Limb (tissue), 2 donors: ENCODE results near the gene ROBO1.
A peak's percentile ranks its signal among the peaks of the same experiment; 100 is the strongest.

ENCODE experiments used
- DNase-seq, 2 donors: peaks; one replicate each; pipeline ENCODE4 v3.0.0-alpha.2; 2016; ENCODE audit errors: extremely low spot score in 2 of 2

ROBO1 gene

GRCh38 chr3:79467721-79468120 lies 300.1 kb downstream of the ROBO1 start:
- no peak for DNase-seq

DNA sequence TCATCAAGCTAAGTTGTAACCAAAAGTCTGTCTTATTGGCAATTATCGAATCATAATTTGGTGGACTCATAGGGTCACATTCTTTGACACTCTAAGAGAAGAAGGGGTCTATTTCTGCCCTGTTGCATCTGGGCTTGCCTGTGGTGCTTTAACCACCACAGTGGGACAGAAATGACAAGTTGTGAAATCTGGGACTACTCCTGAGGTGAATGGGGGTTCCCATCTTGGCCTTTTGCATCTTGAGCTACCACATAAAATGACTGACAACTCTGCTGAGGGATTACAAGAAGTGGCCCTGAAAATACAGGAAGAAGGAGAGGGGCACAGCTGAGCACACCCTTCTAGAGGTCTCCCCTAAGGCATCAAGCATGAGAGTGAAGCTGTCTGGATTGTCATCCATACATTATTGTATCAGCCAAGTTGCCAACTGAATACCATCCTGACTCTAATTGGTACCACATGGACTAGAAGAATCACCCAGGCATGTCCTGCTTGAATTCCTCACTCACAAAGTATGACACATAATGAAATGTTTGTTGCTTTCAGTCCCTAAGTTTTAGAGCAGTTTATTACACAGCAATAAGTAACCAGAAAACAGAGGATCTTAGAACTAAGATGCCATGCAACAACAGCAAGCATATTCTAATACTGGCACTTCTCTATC lies 306.5 kb downstream of the ROBO1 start:
- DNase-seq: no peak

- DNase-seq: no peak
Measured at GRCh38 chr3:79453600-79453999, 314.2 kb downstream of the ROBO1 start.

- DNase-seq: no peak
Measured at GRCh38 chr3:79436387-79436786, 331.4 kb downstream of the ROBO1 start.

DNA sequence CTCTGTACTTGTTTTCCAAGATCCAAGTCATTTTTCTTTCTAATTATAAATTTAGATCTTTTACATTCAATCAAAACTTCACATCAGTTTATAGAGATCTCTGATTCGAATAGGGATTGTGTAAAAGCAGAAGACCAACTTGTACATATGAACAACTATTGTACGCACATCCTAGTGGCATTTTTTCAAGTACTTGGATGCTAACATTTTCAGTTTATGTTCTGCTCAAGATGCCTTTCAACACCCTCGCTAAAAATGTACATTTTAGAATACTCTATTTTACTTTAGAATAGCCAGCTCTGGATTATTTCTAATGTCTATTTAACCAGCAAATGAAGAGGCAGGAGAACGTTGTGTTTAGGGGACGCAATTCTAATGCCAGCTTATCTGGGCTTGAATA lies 340.7 kb downstream of the ROBO1 start:
- DNase-seq: no peak

GRCh38 chr3:79424811-79425210 lies 343.0 kb downstream of the ROBO1 start:
- no peak for DNase-seq

DNA sequence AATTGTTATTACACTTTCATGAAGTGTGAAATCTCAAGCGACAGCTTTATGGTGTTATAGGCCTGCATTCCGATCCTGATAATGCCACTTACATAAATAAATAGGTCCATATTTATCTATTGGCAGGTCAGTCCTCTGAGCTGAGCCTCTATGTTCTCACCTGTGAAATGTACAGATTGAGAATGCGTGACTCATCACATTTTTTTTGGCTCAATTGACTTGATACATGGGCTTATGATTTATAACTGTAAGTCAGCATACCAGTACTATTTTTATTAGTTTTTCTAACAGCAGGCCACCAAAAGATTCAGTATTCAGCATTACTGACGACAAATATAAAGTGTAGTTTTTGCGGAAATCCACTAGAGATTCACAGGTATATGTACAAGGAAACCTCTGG lies 344.4 kb downstream of the ROBO1 start:
- DNase-seq: no peak

- DNase-seq: no peak
Measured at GRCh38 chr3:79421273-79421672, 346.5 kb downstream of the ROBO1 start.

- DNase-seq: no peak
Measured at GRCh38 chr3:79418855-79419621, 348.8 kb downstream of the ROBO1 start.

DNA sequence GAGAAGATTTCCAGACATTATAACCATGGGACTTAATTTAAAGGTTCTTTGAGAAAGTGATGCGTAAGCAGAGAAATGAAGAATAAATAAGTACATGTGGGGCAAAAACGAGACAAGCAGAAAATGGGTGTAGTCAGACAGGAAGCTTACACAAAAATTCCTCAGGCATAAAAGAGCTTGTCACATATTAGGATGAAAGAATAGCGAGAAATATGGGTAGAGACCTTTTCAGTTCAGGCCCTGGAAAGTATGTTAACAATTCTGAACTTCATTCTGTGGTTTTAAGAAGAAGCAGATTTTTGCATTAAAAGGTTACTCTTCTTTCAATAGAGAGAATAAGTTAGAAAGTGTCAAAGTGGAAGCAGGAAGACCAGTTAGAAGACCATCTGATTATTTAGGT lies 352.4 kb downstream of the ROBO1 start:
- DNase-seq: no peak

- peak in 1 of 2 donors; percentile 34 for DNase-seq
Measured at GRCh38 chr3:79414806-79415205, 353.0 kb downstream of the ROBO1 start.

DNA sequence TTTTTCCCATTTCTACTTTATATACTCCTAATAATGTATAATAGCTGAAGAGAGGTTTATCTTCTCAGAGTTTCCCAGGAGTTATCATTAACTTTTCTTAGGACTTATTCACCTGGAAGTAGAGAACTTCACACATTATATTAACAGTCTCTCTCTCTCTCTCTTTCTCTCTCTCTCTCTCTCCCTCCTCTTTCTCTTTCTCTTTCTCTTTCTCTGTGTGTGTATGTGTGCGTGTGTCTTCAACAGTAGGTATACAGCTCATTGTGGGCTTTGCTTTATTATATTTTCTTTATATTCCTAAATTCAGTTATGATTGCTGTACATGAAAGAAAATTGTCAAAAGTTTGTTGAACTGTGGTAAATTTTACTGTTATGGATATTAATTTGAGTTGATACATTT lies 353.8 kb downstream of the ROBO1 start:
- no peak for DNase-seq

DNA sequence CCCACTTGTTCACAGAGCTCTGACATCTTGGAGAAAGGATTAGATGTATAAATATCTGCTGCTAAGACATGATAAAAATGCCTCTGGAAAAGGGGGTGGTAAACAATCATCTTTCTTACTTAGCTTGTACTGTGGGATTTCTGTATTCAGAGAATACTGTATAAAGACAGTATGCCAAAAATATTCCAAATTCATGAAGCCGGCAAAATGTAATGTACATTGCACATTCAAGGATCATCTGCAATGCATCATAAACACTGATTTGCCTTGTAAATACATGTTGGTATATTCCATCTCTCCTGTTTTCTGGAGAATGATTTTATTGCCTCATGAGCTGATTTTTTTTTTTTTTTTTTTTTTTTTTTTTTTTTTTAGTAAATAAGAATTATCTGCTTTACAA lies 355.3 kb downstream of the ROBO1 start:
- no peak for DNase-seq

DNA sequence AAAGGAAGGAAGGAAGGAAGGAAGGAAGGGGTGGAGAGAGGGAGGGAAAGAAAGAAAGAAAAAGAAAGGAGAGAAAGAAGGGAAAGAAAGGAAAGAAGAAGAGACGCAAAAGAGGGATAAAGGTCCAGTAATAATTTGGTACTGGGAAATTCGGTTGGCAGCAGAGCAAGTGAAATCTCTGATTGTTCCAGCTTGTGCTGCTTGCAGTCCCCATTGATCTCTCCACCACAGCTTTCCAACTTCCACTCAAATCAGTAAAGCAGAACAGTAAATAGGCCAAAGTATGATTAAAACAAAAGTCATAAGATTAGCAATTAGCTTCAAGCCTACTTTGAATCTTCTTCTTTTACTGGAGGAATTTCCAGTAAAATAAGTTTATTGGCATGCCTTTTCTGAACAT lies 357.2 kb downstream of the ROBO1 start:
- no peak for DNase-seq

GRCh38 chr3:79410136-79410535 lies 357.7 kb downstream of the ROBO1 start:
- DNase-seq: no peak

DNA sequence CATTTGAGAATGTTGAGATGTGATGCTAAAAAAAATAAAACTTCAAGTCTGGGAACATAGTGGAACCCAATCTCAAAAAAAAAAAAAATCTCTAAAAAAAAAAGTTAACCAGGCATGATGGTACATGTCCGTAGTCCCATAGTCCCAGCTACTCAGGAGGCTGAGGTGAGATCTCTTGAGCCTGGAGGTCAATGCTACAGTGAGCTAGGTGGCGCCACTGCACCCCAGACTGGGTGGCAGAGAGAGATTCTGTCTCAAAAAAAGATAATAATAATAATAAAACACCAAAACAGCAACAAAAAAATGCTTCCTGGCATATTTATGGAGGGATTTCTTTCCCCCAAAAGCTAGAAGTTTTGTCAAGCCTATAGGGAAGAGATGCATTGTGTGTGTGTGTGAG lies 361.6 kb downstream of the ROBO1 start:
- no peak for DNase-seq

DNA sequence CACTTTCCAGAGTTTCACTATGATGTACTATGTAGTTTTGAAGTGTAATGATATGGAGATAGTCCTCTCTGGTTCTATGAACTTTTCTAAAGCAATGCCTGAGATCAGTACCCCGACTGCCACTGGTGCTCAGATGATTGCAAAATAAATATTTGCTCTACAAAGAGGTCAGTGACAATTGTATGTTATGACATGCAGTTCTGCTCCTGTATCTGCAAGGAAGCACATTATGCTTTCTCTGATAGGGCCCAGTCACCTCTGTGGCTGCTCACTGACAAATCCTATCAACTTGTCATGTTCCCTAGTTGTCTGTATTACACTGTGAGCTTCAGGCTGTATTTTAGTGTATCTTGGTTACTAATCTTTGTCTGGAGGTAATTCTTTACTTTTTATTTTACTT lies 362.6 kb downstream of the ROBO1 start:
- no peak for DNase-seq

DNA sequence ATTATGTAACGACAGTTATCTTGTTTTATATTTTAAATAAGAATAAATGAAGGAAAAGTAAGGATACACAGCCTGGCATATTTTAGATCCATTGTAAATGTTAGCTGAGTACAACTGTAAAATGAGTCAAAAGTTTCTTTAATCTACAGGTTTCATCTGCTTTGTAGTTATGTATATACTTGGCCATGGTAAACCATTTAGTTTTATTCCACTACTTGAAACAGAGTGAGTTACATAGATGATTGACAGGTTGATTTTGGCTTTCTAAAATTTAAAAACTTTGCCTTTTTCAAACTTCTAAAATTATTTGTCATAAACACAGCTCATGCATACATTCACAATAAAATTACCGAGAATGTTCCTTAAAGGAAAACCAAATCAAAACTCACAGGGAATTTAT lies 371.2 kb downstream of the ROBO1 start:
- no peak for DNase-seq

DNA sequence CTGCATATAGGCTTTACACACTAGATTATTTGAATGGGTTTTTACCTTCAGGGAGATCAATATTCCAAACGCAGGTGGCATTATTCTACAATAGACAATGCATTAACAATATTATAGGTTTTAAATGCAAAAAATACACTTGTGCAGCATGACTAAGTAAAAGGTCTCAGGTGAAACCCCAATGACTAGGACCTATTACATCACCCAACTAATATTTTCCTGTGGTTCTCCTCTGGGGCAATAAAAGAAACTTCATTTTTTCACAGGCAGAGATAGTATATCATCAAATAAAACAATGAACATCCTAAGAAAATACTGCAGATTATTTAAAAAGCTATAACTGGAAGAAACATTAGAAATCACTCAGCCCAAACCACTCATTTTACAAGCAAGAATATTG lies 375.3 kb downstream of the ROBO1 start:
- DNase-seq: no peak

DNA sequence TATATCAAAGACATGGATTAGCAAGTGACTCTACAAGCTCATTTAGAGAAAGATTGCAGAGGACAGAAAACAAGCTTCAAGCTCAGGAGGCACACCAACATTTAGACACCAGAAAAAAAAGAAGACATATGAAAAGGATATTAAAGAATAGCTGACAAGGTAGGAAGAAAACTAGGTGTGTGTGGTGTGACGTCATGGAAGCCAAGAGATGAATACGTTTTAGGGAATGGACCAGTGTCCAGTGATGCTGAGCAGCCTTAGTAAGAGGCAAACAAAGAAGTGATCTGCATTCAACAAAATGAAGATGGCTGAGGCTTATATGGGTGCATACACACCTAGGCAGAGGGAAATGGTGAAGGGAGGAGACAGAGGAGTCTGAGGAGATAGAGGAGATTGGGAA lies 377.4 kb downstream of the ROBO1 start:
- DNase-seq: no peak

- no peak for DNase-seq
Measured at GRCh38 chr3:79385211-79385610, 382.6 kb downstream of the ROBO1 start.

DNA sequence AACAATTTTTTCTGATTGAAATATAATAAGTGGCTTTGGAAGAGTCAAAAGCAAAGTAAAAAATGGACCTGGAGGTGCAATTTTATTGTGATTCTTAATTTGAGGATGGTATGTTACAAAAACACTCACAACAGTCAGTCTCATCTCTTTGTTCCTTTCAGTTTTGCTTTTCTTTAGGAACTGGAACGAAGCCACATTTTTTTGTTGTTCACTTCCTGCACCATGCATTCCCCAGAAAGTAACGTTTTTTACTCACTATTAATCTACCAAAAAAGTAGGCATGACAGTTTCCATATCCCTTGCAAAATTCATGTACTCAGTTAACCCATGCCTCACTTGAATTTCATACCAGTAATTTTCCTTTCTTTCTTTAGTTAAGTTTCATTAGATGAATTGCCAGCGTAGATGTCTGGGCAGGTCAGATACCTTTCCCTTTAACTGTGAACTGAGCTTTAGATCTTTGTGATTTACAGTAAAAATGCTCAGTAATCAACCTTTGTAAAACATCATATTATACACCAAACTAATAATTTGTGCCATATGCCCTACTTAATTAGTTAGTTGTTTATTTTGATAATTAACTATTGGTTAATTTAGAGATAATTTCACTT lies 384.3 kb downstream of the ROBO1 start:
- DNase-seq: no peak

- no peak for DNase-seq
Measured at GRCh38 chr3:79380581-79380980, 387.2 kb downstream of the ROBO1 start.
